ENCODE measurements around the gene CRYM.
"Not testable (repeated sequence)": the region's sequence is repeated elsewhere in the genome, so short reads cannot be mapped to it uniquely, and the experiment has no call there.

Gene CRYM

DNA sequence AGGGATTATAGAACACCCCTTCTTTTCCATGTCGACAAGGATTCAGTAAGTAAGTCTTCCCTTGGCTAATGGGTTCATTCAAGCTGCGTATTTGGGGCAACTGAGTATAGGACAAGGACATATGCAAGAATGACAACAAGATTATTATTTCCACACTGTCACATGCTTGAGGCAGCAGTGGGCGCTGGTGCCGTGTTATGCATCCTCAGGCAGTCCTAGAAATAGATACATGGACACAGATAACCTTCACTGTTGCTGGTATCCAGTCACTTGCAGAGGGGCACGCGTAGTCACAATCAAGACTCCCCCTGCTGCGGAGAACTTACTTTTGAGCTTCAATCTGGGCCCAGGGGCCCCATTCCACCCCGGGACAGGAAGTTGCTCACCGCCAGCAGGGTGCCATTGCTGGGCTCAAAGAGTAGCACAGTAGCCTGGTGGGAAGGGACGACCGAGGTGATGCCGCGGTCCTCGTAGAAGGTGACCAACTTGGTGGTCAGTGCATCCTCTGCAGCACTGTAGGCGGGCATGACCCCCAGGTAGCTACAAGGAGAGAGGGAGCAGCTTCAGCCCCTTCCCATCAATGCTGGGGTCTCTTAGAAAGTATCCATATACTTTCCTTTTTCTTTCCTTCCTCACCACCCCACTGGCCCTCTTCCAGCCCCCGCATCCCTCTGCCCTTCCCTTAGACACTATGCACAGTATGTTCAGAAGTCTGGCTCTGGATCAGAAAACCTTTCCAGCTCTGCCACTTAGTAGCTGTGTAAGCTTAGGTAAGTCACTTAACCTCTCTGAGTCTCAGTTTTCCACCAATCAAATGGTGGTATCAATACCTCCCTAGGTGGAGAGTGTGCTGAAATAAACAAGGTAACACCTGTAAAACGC, 804 bp downstream of the CRYM start:
- DNase-seq (ENCODE audit: low read depth) = no peak

DNA sequence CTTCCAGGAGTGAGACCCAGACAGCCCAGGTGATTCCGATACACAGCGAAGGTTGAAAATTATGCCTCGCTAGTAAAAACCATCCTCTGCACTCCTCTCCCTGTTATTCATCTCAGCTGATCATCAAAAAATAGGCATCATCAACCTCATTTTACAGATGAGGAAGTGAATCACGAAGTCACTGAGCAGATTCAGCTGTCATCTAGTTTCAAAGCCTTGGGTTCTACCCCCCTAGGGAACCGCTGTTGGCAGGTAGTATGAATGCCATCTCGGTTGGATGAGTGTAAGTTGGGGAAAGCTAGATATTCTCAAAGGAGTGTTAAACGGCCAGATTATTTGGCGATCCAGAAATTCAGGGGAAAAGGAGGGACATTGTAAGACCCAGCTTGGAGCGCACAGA, 2.0 kb downstream of the CRYM start:
- DNase-seq (ENCODE audit: low read depth) = no peak

DNA sequence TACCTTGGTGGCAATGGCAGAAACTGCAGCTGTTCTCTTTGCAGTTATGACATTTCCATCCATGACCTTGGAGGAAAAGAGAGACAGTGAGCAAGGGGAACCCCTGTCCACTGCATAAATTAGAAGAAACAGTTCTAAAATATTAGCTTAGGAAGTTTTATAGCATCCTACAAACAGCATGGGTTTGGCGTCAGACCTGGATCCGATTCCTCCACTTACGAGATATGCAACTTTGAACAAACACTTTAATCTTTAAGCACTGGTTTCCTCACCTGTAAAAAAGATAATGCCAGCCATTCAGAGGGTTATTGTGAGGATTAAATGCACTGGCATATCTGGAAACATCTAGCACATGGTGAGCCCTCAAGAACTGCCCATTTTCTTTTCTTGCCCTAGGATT, 2.6 kb downstream of the CRYM start:
- DNase-seq (ENCODE audit: low read depth) = no peak

DNA sequence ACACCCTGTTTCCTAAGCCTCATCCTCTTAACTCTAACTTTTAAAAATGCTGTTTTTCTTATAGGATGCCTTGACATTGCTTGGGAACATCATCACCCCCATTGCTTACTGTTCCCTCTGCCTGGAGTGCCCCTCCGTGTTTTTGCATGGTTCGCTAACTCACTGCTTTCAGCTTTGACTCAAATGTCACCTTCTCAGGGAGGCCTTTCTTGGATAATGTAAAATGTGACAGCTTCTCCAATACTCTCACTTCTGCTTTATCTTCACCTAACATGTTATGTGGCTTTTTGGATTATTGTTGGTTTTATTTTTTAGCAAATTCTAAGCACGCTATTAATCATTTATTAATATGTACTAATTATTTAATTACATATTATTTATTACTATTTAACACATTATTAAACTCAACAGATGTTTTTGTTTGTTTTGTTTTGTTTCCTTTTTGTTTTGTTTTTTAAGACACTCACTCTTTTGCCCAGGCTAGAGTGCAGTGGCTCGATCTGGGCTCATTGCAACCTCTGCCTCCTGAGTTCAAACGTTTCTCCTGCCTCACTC, 3.8 kb downstream of the CRYM start:
- DNase-seq (ENCODE audit: low read depth) = no peak

DNA sequence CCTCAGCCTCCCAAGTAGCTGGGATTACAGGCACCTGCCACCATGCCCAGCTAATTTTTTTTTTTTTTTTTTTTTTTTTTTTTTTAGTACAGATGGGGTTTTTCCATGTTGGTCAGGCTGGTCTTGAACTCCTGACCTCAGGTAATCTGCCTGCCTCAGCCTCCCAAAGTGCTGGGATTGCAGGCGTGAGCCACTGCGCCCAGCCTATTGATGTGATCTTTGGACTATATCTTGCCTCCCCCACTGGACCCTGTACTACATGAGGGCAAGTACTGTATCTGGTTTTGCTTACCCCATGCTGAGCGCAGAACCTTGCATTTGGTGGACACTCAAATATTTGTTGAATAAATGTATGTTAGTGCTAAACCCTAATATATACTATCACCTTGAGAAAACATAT, 5.3 kb downstream of the CRYM start:
- not testable (repeated sequence) for DNase-seq (ENCODE audit: low read depth)

DNA sequence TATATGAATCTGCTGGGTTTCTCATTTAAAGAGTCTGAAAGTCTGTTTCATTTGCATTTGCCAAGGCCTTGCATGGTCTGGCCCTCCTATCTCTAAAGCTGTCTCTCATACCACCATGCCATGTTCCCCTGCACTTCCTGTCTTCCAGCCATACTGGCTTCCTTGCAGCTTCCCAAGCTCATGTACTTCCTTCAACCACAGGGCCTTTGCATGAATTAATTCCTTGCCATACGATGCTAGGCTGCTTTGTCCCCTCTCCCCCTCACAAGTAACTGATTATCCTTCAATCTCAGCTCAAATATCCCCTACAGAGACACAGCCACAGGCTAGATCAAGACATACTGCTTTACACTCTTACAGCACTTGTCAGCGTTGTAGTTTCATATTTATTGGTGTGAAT, 5.8 kb downstream of the CRYM start:
- no peak for DNase-seq (ENCODE audit: low read depth)

DNA sequence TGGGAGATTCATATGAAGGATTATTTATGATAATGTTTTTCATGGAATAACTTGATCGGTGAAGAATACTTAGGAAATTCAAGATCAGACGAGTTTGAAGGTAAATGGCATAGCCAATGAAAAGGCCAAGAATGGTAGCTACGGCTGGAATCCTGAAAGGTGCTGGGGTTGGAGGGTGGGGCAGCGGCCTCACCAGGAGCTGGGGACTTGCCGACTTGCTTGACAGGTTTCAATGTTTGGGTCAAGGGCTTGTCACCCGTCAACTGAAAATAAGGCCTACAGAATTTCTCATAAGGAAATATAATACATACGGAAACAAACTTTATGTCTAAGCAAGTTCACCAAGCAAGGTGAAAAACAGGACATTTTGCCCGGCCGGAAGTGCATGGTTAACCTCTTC, 9.9 kb downstream of the CRYM start:
- no peak for DNase-seq (ENCODE audit: low read depth)

DNA sequence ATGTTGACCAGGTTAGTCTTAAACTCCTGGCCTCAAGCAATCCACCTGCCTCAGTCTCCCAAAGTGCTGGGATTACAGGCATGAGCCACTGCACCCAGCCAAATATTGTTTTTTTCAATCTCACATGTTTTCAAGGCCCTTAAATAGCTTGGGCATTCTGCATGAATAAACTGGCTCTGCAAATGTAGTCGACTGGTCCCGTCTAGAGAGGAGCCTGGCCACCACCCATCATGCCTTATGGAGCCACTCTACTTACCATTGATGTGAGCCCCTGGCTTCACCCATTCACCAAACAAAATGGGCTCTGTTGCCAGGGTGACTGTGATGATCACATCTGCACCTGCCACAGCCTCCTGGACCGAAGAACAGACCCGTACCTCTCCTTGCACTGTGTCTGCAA, 10.8 kb downstream of the CRYM start:
- no peak for DNase-seq (ENCODE audit: low read depth)

DNA sequence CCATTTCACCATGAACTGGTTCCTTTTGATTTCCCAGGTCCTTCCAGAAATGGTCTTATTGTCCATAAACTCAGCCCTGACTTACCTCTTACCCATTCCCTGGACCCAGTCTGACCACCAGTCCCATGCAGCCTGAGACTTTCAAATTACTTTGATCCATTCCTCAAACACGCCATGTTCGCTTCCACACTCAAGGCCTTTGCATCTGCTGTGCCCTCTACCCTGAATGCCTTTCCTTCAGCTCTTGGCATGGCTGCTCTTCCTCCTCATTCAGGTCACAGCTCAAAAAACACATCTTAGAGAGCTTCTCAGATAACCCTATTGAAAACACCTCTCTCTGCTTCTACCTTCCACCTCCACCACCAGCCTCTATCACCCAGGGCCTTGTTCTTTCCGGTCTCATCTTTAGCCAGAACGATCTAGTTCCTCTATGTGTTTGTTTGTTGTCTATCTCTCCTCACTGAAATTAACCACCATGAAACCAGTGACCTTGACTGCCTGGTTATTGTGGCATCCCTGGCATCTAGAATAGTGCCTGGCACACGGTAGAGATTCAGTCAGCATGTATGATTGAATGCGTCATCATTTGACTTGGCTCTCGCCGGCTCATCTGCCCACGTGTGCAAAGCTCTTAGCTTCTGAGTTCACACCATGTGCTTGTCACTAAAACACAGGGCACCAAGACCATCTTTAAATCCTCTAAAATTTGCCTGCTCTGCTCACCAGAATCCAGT, 12.8 kb downstream of the CRYM start:
- DNase-seq (ENCODE audit: low read depth) = no peak

DNA sequence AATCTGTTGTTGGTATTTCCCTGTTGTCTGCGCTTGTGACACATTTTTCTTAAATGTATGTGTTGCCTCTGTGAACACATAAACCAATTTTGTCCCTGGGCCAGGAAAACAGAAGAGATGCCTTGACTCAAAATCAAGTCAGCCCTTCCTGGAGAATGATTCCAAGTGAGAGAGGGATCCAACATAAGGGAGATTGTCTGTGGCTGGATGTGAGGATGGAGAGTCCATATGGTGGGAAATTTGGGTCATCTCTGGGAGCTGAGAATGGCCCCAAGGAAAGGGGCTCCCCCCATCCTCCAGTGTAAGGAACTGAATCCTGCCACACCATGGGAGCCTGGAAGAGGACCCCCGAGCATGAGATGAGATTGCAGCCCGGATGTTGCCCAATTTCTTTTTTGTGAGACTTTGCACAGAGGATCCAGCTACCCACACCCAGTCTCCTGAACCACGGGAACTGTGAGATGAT, 13.5 kb downstream of the CRYM start:
- no peak for DNase-seq (ENCODE audit: low read depth)

DNA sequence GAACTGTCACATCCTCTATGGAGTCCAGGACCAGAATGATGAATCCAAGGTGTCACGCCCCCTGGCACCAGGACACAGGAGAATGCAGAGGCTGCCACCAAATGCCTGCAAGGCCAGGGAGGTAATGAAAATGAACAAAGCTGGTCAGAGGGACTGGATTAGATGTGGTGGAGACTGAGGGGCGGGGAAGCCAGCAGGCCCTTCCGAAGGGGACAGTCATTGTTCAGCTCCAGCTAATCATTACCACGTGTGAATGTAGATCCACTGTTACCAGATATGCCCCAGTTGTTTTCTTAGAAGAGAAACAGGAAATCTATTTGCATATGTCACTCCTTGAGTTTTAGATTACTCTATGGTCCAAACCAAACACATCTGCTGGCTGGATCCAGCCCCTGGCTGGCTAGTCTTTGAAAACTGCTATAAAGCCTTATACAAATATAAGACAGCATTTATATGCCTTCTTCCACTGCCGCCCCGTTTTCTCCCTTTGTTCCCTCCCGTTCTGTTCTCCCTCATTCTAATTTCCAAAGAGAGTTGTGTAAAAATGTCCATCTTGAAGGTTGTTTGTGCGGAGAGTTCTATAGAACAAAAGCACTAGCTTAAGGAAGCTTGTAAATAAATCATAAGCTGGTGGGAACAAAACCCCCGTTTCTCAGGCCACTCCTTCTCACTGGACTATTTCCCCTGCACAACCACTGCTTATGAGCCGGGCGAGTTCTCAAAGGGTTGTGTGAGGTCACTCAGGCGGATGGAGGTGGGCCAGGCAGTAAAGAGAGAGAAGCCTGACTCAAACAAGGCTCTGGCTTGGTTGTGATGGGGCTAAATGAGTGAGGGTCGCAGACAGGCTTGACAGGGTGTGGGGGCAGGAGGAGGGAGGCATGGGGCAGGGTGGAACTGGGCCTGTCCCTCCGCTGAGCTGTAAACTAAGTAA, 14.2 kb downstream of the CRYM start:
- peak; percentile 30 for DNase-seq (ENCODE audit: low read depth)

DNA sequence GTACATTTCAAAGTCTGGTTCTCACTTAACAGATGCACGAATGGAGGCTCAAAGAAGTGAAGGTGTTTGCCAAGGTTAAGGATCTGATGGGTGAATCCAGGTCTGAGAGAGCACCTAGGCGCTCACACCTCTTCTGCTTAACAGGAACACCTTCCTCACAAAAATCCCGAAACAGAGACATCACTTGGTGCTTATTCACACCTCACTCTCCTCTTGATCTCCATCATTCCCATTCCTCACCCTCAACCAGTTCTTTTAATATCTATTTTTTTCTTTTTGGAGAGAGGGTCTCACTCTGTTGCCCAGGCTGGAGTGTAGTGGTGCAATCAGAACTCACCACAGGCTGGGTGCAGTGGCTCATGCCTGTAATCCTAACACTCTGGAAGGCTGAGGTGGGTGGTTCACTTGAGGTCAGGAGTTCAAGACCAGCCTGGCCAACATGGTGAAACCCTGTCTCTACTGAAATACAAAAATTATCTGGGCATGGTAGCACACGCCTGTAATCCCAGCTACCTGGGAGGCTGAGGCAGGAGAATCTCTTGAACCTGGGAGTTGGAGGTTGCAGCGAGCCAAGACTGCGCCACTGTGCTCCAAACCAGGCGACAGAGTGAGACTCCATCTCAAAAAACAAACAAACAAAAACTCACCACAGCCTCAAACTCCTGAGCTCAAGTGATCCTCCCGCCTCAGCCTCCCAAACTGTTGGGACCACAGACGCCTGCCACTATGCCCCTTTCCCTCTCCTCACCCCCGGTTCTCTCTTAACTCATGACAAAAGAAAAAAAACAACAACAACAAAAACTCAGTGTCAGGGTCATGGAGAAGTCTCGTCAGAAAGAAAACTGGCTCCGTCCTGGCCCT, 15.1 kb downstream of the CRYM start:
- no peak for DNase-seq (ENCODE audit: low read depth)

DNA sequence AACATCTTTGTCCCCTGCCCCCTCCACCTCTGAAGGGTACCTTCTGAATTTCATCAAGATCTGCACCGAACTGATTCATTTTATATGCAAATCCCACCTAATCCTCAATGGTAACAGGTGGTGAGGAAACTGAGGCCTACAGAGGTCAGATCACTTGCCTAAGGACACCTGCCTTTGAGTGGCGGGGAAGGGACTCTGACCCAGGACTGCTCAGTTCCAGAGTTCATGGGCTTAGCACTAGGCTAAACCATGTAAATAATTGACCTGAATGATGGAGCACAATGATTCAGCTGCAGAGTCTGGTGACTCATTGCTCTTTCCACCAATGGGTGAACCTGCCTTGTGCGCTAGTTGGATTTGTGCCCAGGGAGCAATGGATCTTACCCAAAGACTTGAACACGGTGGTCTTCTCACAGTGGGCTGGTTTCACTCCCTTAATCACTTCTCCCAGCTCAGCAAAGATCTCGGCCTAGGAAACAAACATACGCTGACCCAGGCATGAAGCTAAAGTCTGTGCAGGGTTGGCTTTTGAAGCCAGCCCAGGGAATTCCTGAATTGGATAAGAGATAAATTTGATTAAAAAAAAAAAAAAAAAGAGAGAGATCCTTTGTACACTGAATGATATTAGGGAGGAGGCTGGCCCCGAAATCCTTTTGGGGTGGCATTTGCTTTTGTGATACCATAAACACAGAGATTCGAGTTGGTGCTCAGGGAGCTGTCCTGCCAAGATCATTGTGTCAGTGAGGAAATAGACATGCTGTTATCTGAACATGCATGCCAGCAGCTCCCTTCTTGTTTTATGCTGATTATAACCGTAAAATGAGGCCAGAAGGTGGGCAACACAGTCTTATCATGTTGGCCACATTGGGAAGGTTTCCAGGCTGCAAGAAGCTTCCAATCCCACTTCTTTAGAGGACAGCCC, 17.0 kb downstream of the CRYM start:
- DNase-seq (ENCODE audit: low read depth) = peak; percentile 84

DNA sequence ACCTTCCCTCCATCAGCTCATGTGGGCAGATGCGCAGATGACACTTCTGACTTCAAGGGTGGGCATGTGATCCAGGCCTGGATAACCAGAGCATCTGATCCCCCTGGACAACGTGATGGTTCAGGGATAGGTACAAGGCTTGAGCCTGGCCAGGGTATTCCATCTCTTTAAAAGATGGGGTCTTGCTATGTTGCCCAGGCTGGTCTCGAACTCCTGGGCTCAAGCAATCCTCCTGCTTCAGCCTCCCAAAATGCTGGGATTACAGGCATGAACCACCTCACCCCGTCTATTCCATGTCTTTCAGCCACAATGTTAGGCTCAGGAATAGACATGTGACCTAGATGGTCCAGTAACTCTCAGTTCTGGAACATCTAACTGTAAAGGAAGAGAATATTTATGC, 20.8 kb downstream of the CRYM start:
- no peak for DNase-seq (ENCODE audit: low read depth)

DNA sequence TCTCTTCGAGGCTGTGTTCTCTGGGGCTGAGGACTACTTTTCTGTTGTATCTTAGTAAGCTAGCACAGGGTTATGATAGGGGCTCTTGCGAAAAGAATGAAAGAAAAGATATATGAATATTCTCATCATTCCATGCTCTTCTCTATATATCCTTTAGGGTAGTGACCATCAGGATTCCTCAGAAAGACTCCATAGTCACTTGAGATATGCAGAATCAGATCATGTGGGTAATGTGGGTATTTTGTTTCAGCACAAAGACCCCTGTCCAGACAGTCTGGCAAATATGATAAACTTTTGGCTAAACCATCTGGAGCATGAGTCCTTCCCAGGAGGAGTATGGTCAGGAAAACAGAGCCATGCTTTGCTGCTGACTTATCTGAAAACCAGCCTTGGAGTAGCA, 21.5 kb downstream of the CRYM start:
- DNase-seq (ENCODE audit: low read depth) = no peak

DNA sequence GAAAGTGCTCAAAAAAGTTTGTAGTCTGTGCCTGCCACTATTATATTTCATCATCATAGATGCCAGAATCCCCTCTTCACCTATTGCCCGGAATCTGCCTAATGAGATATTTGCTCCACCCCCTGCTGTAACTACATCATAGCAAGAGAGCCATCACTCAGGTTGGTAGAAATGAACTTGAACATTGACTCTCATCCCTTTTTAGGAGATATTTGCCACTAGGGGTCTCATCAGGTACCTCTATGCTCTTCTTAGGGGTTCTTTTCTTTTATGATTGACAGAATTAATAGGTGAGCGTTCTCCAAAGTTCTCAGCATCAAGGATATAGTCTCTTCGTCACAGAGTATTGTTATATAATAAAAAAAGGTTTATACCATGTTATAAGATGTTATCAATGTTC, 24.6 kb downstream of the CRYM start:
- no peak for DNase-seq (ENCODE audit: low read depth)

DNA sequence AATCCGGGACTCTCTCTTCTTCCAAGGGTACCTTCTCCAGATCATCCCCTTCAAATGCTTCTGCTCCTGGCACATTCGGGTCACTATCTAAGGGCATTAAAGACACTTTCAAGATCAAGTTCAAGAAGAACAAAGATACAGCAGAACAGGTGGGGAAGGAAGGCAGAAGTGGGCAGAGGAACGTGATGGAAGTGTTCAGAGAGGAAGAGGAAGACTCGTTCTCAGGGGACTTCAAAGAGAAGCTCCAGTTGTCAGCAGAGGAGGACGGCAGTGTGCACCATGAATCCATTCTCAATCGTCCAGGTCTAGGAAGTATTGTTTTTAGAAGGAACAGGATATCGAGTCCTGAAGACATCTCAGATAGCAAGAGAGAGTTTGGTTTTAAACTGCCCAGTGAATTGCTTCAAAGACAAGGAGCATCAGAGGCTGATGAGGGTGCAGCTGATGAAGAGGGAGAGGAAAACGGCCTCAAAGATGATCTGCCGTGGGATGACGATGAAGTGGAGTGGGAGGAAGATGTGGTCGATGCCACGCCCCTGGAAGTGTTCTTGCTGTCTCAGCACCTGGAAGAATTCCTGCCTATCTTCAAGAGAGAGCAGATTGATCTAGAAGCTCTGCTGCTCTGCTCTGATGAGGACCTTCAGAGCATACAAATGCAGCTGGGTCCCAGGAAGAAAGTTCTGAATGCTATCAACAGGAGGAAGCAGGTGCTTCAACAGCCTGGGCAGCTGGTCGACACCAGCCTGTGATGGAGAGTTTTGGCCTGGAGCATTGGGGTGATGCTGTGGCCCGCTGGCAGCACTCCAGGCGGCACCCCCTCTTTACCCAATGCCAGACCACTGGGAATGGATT, 27.8 kb downstream of the CRYM start:
- no peak for DNase-seq (ENCODE audit: low read depth)

DNA sequence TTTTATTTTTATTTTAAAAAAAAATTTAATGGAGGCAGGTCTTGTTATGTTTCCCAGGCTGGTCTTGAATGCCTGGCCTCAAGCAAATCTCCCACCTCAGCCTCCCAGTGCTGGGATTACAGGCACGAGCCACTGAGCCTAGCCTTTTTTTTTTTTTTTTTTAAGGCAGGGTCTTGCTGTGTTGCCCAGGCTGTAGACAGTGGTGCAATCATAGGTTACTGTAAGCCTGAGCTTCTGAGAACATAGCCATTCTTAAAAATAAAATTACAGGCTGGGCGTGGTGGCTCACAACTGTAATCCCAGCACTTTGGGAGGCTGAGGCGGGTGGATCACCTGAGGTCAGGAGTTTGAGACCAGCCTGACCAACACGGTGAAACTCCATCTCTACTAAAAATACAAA, 29.9 kb downstream of the CRYM start:
- DNase-seq (ENCODE audit: low read depth) = not testable (repeated sequence)

Data from fibroblast of the conjunctiva (primary cell).